HepG2 (cell line): ENCODE data around the gene PLCB1. TPM values are rescaled to one million over a fixed set of nuclear protein-coding genes. Genes with fewer than 3 reads are reported as not detected.

Experiments used
- ARHGAP35 ChIP-seq: sonication (generic); formaldehyde crosslinking; IDR thresholded peaks from 2 replicates; pipeline ENCODE4 v1.9.0; 2022; ENCODE audit warnings: mild to moderate bottlenecking, inconsistent platforms, moderate library complexity, missing genetic modification reagents, borderline replicate concordance
- GABPB1 ChIP-seq: IDR thresholded peaks from 2 replicates; pipeline ENCODE4 v1.6.1; 2016; ENCODE audit warnings: mild to moderate bottlenecking, missing genetic modification reagents, moderate library complexity, missing compliant biosample characterization
- HNRNPK ChIP-seq: fragments of 200-400 bp; formaldehyde crosslinking; IDR thresholded peaks from 2 replicates; pipeline ENCODE4 v1.6.1; 2018; ENCODE audit warnings: low read length, low read depth, moderate library complexity, mild to moderate bottlenecking; ENCODE audit not compliant: poor library complexity, severe bottlenecking
- KDM5A ChIP-seq: fragments of 200-600 bp; sonication (generic); IDR thresholded peaks from 2 replicates; pipeline ENCODE4 v1.7.0; 2018; ENCODE audit warnings: antibody characterized with exemption, mild to moderate bottlenecking, low read length, borderline replicate concordance
- MXD1 ChIP-seq: sonication (generic); formaldehyde crosslinking; IDR thresholded peaks from 2 replicates; pipeline ENCODE4 v1.4.0; 2020; ENCODE audit warnings: mild to moderate bottlenecking, missing genetic modification reagents
- NFAT5 ChIP-seq: sonication (generic); formaldehyde crosslinking; IDR thresholded peaks from 2 replicates; pipeline ENCODE4 v1.4.0; 2020; ENCODE audit warnings: missing genetic modification reagents
- ONECUT2 ChIP-seq: sonication (generic); formaldehyde crosslinking; IDR thresholded peaks from 2 replicates; pipeline ENCODE4 v1.4.0; 2020; ENCODE audit warnings: missing genetic modification reagents
- ZNF12 ChIP-seq: sonication (generic); formaldehyde crosslinking; IDR thresholded peaks from 2 replicates; pipeline ENCODE4 v1.5.0; 2020; ENCODE audit warnings: missing genetic modification reagents
- ZNF142 ChIP-seq: sonication (generic); formaldehyde crosslinking; IDR thresholded peaks from 2 replicates; pipeline ENCODE4 v1.4.0; 2020; ENCODE audit warnings: missing genetic modification reagents
- ZNF180 ChIP-seq: sonication (generic); formaldehyde crosslinking; IDR thresholded peaks from 2 replicates; pipeline ENCODE4 v1.4.0; 2020; ENCODE audit warnings: low read depth, missing genetic modification reagents, borderline replicate concordance
- ZNF451 ChIP-seq: sonication (generic); formaldehyde crosslinking; IDR thresholded peaks from 2 replicates; pipeline ENCODE4 v1.5.0; 2020; ENCODE audit warnings: mild to moderate bottlenecking, missing genetic modification reagents
- ZNF496 ChIP-seq: sonication (generic); formaldehyde crosslinking; IDR thresholded peaks from 2 replicates; pipeline ENCODE4 v1.8.1; 2023; ENCODE audit warnings: mild to moderate bottlenecking, moderate library complexity, missing genetic modification reagents; ENCODE audit not compliant: insufficient replicate concordance
- ZNF558 ChIP-seq: sonication (generic); formaldehyde crosslinking; IDR thresholded peaks from 2 replicates; pipeline ENCODE4 v1.9.0; 2022; ENCODE audit warnings: mild to moderate bottlenecking, missing genetic modification reagents, borderline replicate concordance
- ZNF75D ChIP-seq: sonication (generic); formaldehyde crosslinking; IDR thresholded peaks from 2 replicates; pipeline ENCODE4 v1.8.1; 2023; ENCODE audit warnings: missing genetic modification reagents, mild to moderate bottlenecking, borderline replicate concordance
- polyA plus RNA-seq, 8 experiments: library from polyadenylated mRNA; depleted of rRNA in 3 of 8; stranded (reverse) in 7 of 8; unstranded in 1 of 8; fragments of >200 nt; fragmentation: Illumina TruSeq in 4 of 8; extraction: Trizol in 4 of 8; gene quantifications; 2 replicates each; pipeline versions ENCODE4 v1.2.1 to v1.2.3, GENCODE V29; 2011 to 2016; ENCODE audit warnings: low read depth in 4 of 8, missing spikeins in 1 of 8, mixed read lengths in 1 of 8; ENCODE audit not compliant: insufficient read depth in 1 of 8
- total RNA-seq, 5 experiments: library from RNA; depleted of rRNA; stranded (reverse); fragments of >200 nt; fragmentation: Illumina TruSeq; extraction: Trizol; gene quantifications; 2 replicates each; pipeline ENCODE4 v1.2.3, GENCODE V29; 2016; ENCODE audit warnings: low read depth in 1 of 5

The PLCB1 gene
- total and polyA plus RNA-seq, 2 of the 13 experiments (the other 11 are each of a cell fraction or from before 2014, with no cell fraction given) = 42.4 to 55.9 TPM

- TF ChIP-seq ZNF142 (no peak), ZNF558 (no peak), MXD1 (peak; percentile 12; the same call in 1 of the 2 replicates), ZNF12 (CRISPR knock-in tag) (peak; percentile 28; the same call in 1 of the 2 replicates), ZNF75D (CRISPR knock-in tag) (no peak), ZNF451 (CRISPR knock-in tag) (0 out of 2 replicates have a peak, but pooled peaks have one; percentile 10), ONECUT2 (CRISPR knock-in tag) (no peak), ARHGAP35 (CRISPR knock-in tag) (no peak; the same call in 1 of the 2 replicates), HNRNPK (peak; percentile 91), KDM5A (peak; percentile 80), ZNF496 (CRISPR knock-in tag) (no peak), GABPB1 (CRISPR knock-in tag) (peak; percentile 81), NFAT5 (CRISPR knock-in tag) (no peak), ZNF180 (CRISPR knock-in tag) (no peak)
Observed at GRCh38 chr20:8131598-8132483, at the start of gene PLCB1 (continued).
